Activated T-cell treated with anti-CD3 and anti-CD28 coated beads, Interleukin-2, amount 50 U/mL, for 48 hours (primary cell): Measurements from ENCODE around the gene ZFP69.

Experiments
- DNase-seq, 2 experiments: peaks; one replicate each; pipeline ENCODE4 v3.0.0-alpha.2; 2020

Gene ZFP69

DNA sequence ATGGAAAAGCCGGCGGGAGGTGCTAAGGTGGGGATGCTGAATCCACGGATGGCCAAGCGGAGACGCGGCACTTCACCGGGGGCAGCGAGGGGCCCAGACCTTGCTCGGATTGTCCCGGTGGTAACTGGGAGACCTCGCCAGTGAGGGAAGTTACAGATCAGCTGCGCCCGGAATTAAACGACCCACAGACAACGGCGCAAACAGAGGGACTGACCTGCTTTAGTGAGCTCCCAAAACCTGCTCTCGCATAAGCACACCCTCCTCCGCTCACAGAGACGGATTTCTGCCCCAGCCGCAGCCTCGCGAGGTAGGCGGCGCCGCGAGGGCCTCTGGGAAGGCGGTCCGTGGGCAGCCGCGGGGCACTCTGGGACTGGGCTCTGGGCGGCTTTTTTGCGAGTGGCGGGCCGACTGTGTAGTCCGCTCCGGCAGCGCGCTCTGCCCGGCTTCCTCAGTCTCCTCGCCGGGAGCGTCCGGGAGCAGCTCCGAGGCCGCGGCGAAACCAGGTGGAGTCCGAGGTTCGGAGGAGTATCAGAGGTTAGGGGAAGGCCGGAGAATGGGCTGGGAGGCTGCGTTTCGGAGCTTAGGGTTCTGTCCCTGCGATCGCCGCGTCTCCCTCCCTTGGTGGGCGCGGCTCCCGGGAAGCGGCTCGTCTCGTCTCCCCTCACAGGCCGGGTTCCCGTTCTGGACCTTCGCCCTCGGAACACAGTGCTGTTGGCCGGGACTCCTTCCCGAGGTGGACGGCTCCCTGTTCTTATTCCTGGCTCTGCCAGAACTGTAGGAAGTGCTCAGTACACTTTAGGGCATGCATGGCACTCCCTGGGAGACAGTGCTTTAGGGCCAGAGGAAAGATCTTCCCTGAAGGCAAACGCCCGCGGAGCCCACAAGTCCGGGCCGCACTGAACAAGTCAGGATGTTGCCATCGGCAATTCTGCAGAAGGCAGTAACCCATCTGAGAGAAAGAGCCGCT lies 31.6 kb downstream of the ZFP69 start, which contains the start of gene EXO5:
Gene EXO5 (plus strand): TSS at position 393 of the 967 bp plus-strand sequence. CDS start 5,778 bp downstream, outside the sequence.
- DNase-seq, result peak; percentile 89 to 92

- DNase-seq, result no peak
These were observed 42.4 kb downstream of the ZFP69 start for GRCh38 chr1:40519517-40519916.

DNA sequence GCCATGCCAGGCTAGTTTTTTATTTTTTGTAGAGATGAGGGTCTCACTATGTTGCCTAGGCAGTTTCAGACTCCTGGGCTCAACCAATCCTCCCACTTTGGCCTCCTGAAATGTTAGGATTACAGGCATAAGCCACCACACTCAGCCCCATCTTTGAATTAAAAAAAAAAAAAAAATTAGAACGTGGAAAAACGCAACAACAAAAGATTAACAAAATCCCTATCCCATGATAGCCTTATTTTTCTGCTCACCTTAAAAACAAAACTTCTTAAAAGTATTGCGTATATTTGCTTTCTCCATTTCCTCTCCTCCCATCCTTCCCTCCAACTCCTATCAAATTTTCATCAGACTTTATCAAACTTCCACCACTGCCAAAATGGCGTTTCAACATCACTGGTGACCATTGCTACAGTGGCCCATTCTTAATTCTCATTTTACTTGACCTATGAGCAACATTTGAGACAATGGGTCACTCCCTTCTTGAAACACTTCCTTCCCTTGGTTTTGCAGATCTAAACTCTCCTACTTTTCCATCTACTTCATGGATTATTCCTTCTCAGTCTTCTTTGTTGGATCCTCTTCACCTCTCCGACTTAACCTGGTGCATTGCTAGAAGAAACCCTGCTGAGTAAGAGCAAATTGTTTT lies 53.8 kb downstream of the ZFP69 start:
- DNase-seq, result no peak

DNA sequence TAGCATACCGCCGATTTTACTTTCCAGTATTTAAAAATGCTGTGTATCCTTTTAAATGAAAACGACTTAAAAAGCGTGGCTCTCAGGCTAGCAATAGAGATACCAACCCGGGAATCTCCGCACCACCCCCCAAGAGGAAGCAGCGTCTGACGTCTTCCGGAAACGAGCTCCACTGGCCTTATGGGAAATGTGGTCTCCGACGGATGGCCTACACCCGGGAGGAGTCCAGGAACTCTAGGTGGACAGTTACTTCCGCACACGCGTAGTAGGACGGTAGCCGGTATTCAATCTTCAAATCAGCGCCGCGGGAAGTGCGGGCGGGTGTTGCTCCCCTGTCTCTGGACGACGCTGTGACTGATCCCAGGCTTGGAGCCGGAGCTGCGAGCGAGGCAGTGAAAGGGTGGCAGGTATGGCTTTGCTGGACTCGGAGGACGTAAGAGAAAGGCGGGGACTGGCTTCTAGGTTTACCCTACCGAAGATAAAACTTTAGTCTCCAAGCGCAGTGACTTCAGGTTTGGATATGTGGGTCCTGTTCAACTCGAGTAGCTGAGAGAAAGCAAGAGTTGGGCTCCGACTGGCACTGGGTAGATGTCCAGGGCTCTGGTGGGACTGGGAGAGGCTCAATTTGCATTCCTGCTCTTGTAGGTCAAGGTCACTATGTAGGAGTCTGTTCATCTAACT lies 54.4 kb downstream of the ZFP69 start, which contains the start of gene ZNF684:
Gene ZNF684 (plus strand): TSS at position 257 of the 681 bp plus-strand sequence. CDS start 1,530 bp downstream, outside the sequence.
- DNase-seq, result peak; percentile 83 to 86

GRCh38 chr1:40532062-40532389 lies 54.9 kb downstream of the ZFP69 start:
- DNase-seq, result no peak

DNA sequence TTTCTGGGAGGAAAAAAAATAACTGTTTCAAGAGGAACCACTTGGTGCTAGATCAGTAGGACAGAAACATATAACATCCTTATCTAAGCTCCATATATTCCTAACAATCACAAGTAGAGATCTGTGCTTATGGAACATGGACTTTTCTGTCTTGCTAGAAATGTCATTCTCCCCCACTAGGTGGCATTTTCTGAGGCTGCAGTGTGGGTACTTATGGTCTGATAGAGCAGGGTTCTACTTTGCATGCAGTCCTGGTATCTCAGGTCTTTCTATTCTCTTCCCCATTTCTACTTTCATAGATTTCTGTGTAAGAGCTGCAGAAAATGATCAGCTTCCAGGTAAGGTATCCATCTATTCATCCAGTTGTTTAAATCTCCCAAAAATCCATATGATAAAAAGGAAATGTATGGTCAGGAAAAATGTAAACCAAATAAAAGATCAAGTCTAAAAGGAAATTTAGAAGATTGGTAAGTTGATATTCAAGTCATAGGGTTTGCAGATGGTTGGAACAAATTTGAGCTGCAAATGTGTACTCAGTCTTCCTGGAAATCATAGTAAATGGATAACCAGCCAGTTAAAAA lies 55.8 kb downstream of the ZFP69 start:
- DNase-seq, result peak in 1 of 2 experiments; percentile 28

DNA sequence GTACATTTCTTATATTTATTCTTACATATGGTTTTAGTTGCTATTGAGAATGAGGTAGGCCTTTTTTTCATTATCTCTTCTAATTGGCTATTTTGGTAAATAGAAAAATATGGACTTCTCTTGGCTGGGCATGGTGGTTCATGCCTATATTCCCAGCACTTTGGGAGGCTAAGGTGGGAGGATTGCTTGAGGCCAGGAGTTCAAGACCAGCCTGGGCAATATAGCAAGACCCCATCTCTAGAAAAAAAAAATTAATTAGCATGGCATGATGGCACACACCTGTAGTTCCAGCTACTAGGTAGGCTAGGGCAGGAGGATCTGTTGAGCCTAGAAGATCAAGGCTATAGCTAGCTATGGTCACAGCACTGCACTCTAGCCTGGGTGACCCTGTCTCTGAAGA lies 57.5 kb downstream of the ZFP69 start:
- no peak for DNase-seq

DNA sequence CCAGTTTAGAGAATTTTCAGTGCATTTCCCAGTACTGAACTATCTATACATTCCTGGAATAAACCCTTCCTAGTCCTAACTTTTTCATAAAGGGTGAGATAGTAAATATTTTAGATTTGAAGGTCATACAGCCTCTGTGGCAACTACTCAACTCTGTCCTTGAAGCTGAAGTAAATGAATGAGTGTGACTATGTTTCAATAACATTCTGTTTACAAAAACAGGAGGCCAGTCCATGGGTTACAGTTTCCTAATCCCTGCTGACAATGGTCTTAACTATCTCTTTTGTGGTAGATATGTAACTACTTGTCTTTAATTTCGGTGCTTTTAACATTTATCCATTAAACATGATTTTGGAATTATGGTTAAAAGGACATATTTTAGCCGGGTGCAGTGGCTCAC lies 58.6 kb downstream of the ZFP69 start:
- DNase-seq, result no peak

DNA sequence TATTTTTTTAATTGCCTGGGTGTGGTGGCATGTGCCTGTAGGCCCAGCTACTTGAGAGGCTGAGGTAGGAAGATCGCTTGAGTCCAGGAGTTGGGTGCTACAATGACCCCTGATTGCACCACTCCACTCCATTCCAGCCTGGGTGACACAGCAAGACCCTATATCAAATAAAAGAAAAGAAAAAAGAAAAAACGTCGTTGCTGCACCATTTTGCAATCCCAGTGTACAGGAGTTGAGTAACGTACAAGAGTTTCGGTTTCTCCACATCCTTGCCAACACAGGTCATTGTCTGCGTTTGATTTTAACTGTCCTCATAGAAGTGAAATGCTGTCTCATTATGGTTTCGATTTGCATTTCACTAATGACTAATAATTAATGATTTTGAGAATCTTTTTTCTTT lies 62.2 kb downstream of the ZFP69 start:
- DNase-seq, result no peak
